Stimulated activated naive CD8-positive, alpha-beta T cell treated with anti-CD3 and anti-CD28 coated beads, Interleukin-15, Interleukin-2, amounts not matched to agents 100 U/mL and 50 U/mL, for 24 hours (primary cell): ENCODE data around the gene SLC13A4.
A peak's percentile ranks its signal among the peaks of the same experiment; 100 is the strongest.
"Not testable (repeated sequence)": the region's sequence is repeated elsewhere in the genome, so short reads cannot be mapped to it uniquely, and the experiment has no call there.

Experiments
- ATAC-seq: fragments of 150-1000 bp; cut with Tn5 transposase; one replicate; pipeline ENCODE4 v1.10.0; 2021
- DNase-seq: peaks from one replicate; pipeline ENCODE4 v3.0.0; 2021

SLC13A4 gene

DNA sequence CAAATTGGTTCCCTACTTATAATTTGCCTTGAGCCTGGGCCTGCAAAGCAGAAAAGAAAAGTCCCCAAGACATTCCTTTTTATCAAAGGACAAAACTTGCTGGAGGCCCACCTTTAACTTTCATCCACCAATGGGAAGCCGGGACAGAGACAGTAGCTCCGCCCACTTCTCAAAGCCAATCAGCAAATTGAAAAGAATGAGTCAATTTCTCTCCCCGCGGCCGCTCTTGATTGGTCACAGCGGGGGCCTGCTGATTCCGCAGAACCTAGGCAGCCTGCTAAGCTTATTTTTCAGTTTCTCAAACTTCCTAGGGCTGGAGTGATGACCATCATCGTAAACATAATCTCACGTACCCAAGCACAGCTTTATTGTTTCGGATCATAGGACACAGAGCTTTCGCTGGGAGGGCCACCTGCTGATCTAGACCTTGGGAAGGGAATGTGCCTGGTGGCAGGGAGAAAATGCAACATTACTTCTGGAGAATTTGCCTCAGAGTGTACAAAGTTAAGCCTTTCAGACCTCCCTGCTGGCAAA lies at the start of gene SLC13A4:
Gene SLC13A4 (minus strand): TSS at position 51 of the 534 bp plus-strand sequence. CDS start 690 bp downstream, outside the sequence.
- ATAC-seq (no peak), DNase-seq (no peak)

DNA sequence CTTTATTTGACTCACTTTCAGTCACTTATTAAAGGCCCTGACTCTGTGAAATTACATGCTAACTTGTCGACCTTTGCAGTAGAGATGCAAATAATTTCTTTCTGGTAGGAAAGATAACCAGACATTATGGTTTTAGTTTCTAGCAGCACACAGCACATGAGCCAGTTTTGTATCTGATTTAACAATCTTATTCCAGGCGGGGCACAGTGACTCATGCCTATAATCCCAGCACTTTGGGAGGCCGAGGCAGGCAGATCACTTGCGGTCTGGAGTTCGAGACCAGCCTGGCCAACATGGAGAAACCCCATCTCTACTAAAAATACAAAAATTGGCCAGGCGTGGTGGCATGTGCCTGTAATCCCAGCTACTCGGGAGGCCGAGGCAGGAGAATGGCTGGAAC lies 47.9 kb upstream of the SLC13A4 start:
- not testable (repeated sequence) for ATAC-seq, DNase-seq

GRCh38 chr7:135775230-135775629 lies 47.2 kb upstream of the SLC13A4 start:
- ATAC-seq (no peak), DNase-seq (no peak)

DNA sequence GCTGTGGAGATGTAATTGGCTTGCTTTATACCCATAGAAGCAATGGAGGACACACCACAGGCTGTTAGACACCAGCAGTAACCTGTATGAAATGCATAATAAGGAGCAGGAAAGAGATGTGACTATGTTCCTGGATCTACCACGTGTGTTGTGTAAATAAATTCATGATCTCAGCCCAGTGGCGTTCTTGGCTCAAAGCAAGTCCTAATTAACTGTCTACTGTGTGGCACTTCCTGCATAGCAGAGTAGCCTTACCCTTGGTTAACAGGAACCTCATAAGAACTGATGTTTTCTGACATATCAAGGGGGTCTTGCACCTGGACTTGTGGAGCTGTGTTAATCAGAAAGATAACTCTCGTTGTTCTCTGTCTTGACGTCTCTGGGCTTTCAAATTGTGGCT lies 46.3 kb upstream of the SLC13A4 start:
- no peak for DNase-seq
- ATAC-seq: no peak

DNA sequence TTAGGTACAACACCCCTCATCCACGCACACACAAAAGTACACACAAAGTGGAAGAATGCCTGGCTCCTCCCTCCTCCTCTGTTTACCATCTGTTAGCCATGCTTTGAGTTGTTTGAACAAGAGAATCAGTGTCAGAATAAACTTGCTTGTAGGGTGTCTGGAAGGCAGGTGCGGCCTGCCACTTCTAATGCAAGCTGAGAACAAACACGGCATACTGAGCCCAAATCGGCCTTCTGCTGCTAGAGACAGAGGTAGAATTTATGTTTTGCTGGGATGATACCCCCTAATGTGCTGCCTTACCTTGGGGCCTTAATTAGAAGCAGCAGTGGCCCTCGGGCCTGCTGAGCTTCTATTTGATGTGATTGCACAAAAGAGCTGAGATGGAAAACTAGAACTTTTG lies 45.5 kb upstream of the SLC13A4 start:
- DNase-seq (no peak), ATAC-seq (no peak)

DNA sequence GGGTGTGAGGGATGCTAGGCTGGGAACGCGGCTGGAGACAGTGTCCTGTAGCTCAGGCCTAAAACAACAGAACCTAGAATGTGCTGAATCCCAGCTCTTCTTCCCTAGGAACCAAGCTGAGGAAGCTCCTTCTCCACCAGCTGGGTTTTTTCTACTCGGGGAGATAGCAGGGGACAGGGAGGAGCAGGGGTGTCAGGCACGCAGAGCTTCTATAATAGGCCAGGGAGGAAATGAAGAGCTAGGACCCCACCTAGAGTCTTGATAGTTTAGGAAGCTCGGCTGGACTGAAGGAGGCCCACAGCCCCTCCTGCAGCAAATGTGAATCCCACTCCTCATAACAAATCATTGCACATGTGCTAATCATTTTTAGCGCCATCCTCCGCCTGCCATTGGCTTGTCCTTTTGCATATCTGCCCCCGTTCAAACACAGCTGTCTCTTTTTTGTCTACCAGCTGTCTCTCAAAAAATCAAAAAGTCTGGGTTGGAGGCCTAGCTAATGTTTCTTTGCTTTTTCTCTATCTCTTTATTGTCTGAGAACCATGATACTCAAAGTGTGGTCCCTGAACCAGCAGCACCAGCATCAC lies 44.7 kb upstream of the SLC13A4 start:
- ATAC-seq: no peak

GRCh38 chr7:135771961-135772638 lies 44.1 kb upstream of the SLC13A4 start:
- DNase-seq (no peak), ATAC-seq (no peak)

More for the DNA sequence above, 44.7 kb upstream of the SLC13A4 start:
- DNase-seq: no peak

DNA sequence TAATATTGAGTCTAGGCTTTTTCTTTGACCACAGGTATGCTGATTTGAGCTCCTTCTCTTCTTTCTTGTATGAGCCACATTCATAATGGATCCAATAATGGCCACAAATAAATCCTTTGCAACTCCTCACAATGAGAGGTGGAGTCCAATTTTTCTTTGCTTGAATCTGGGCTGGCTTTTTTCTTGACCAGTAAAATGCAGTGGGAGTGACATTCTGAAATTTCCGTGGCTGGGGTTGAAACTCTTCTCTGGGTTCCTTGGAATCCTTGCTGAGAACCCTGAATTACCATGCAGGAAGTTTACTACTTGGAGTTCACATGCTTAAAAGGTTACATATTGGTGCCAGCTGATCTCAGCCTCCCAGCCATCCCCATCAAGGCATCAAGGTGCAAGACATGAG lies 43.1 kb upstream of the SLC13A4 start:
- no peak for ATAC-seq
- no peak for DNase-seq

- no peak for DNase-seq
- ATAC-seq: no peak
These were observed 42.2 kb upstream of the SLC13A4 start for GRCh38 chr7:135770139-135770710.

DNA sequence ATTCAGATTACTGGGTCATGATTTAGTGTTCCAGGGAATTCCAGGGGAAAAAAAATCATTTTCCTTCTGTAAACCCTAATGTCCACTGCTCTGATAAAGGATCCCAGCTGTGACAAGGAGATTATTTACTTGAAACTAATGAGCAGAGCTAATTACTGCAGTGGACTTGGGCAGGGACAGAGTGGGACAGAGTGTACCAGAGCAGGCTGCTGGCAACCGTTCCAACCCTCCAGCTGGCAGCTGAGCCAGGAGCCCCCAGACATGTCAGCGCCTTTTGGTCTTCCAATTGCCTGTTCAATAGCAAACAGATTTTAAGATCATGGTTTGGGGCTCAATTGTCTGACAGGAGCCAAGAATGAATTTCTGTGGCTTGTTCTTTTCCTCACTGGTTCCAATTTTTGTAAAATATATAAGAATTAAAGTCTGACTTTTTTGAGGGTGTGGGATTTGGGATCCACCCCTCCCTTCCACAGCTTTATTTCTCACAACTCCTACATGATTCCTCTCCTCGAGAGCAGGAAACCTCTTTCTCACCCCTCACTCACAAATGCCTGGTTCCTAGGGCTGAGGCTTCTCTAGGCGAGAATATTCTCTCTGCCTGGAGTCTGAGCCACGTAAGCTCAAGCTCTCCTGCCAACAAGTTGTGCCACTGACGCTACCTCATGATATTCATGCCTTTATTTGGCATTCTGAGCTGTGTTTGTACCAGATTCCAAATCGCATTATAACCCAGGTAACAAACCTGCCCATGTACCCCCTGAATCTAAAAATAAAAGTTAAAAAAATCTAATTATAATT lies 41.2 kb upstream of the SLC13A4 start:
- DNase-seq (no peak), ATAC-seq (no peak)

- DNase-seq: no peak
- ATAC-seq: no peak
These were observed 40.5 kb upstream of the SLC13A4 start for GRCh38 chr7:135768467-135768866.

GRCh38 chr7:135768064-135768463 lies 40.1 kb upstream of the SLC13A4 start:
- DNase-seq (no peak), ATAC-seq (no peak)

DNA sequence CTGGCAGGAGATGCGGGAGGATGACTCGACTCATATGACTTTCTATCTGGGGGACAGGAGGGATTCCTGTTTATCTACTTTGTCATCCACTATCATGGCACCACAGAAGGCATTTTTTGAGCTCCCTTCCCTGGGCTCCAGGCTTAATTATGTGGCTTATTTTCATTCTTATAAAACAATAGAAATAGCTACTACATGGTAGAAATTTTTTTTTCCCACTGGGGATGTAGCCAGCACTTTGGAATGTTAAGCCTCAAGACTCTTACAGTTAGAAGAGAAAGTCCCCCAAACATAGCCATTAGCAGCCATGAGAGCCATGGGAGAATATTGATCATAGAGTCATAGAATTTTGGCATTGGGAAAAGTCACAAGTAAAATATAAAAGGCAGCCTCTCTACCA lies 35.3 kb upstream of the SLC13A4 start:
- DNase-seq: no peak
- no peak for ATAC-seq

GRCh38 chr7:135761751-135762488 lies 33.9 kb upstream of the SLC13A4 start:
- ATAC-seq: peak; percentile 28
- DNase-seq: peak; percentile 5

- ATAC-seq: no peak
- DNase-seq: no peak
These were observed 31.5 kb upstream of the SLC13A4 start for GRCh38 chr7:135759532-135759931.

DNA sequence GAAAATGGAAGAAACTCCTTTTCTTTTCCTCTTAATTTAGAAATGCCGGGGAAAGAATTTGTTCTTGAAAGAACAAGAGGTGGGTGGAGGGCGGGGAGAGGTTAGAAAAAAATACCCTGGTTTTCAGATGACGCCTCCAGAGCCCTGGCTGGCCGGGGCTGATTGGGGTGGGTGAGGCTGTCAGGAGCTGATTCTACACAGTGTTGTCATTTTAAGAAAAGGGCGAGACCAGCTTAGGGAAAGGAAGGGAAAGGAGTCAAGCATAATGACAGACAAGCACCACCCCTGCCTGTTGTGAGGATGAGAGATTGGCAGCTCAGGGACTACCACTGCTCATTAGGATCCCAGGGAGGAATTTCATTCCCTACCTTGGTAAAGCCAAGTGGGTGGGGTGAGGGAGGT lies 30.5 kb upstream of the SLC13A4 start:
- ATAC-seq (no peak), DNase-seq (no peak)

- DNase-seq: no peak
- ATAC-seq: no peak
These were observed 29.9 kb upstream of the SLC13A4 start for GRCh38 chr7:135757719-135758411.

- DNase-seq: no peak
- ATAC-seq: no peak
These were observed 28.2 kb upstream of the SLC13A4 start for GRCh38 chr7:135756191-135756590.

GRCh38 chr7:135755351-135755753 lies 27.4 kb upstream of the SLC13A4 start:
- no peak for ATAC-seq
- no peak for DNase-seq

DNA sequence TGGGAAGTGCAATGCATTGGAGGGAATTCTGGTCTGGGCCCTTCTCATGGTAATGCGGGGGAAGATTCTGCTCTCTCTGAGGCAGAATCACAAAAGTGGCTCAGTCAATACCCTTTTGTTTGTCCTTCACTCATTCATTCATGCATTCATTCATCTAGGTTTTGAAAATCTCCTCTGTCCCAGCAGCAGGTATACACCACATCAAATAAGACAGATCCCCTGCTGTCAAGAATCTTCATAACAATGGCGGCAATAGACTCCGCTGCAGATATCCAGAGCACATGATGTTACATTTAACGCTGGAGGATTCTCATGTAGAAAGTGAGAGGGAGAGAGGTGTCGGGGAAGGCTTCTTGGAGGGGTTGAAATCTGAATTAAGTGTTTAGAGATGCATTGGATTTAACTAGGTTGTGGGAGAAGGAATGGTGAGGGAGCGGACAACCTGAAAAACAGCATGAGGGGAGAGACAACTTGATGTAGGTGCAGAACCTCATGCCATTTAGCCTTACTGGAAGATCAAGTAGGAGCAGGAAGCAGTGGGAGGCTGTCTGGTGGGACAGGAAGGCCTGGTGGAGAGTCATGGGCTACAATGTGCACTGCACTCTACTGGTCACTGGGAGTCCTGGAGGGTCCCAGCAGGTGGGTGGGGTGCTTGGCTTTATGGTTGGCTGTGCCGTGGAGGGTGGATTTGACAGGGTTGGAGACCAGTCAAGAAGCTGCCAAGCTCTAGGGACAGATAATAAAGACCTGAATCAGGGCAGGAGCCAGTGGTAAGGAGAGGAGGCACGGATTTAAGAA lies 25.8 kb upstream of the SLC13A4 start:
- ATAC-seq (no peak), DNase-seq (no peak)
